H1 (cell line): ENCODE results near the gene COL26A1. TPM values are rescaled to one million over a fixed set of nuclear protein-coding genes. Genes with fewer than 3 reads are reported as not detected.

Experiments
- CTCF ChIA-PET: fragments of 300-600 bp; sonication (Branson Sonifier 250); formaldehyde crosslinking; loops from one replicate; lab custom pipeline; 2021; ENCODE audit not compliant: partially characterized antibody; lab: Charles Lee
- POLR2A ChIA-PET: fragments of 300-600 bp; sonication (Branson Sonifier 250); formaldehyde crosslinking; loops from one replicate; lab custom pipeline; 2021; ENCODE audit warnings: inconsistent platforms; ENCODE audit not compliant: partially characterized antibody; lab: Charles Lee
- DNase-seq, 2 experiments: peaks; one replicate each; pipeline versions ENCODE4 v3.0.0 to v3.0.0-alpha.2; 2010 to 2022; ENCODE audit warnings: low spot score in 2 of 2, low read depth in 1 of 2, mixed read lengths in 1 of 2
- FAIRE-seq: peaks from 2 replicates; lab custom pipeline; 2011; peaks lifted over from hg19 to GRCh38; lab: Jason Lieb, UNC
- H2AFZ ChIP-seq: 2 replicates; pipeline ENCODE4 v1.8.1; 2012; ENCODE audit warnings: low read length, inconsistent platforms
- H2AK5ac ChIP-seq: 2 replicates; pipeline ENCODE4 v1.6.1; 2013; ENCODE audit warnings: low read depth, low read length
- H2BK120ac ChIP-seq: replicated peaks from 2 replicates; pipeline ENCODE3; 2013; ENCODE audit warnings: low read depth, low read length, inconsistent platforms
- H2BK12ac ChIP-seq: 2 replicates; pipeline ENCODE4 v1.6.1; 2013; ENCODE audit warnings: low read depth, low read length
- H2BK15ac ChIP-seq: 2 replicates; pipeline ENCODE4 v1.6.1; 2013; ENCODE audit warnings: low read length
- H2BK20ac ChIP-seq: 2 replicates; pipeline ENCODE4 v1.6.1; 2013; ENCODE audit warnings: low read length
- H2BK5ac ChIP-seq: 2 replicates; pipeline ENCODE4 v1.6.1; 2013; ENCODE audit warnings: low read depth, low read length
- H3K14ac ChIP-seq: 2 replicates; pipeline ENCODE4 v1.6.1; 2013; ENCODE audit warnings: inconsistent platforms; ENCODE audit not compliant: insufficient read length
- H3K18ac ChIP-seq: 2 replicates; pipeline ENCODE4 v1.6.1; 2013; ENCODE audit warnings: low read length; ENCODE audit errors: extremely low read depth
- H3K23ac ChIP-seq: 2 replicates; pipeline ENCODE4 v1.6.1; 2013; ENCODE audit warnings: inconsistent platforms; ENCODE audit not compliant: insufficient read length
- H3K23me2 ChIP-seq: 2 replicates; pipeline ENCODE4 v1.6.1; 2013; ENCODE audit warnings: low read depth, low read length
- H3K27ac ChIP-seq: 2 replicates; pipeline ENCODE4 v1.6.1; 2011; ENCODE audit warnings: low read depth, low read length, inconsistent platforms
- H3K27me3 ChIP-seq, 4 experiments: replicated peaks in 1 of 4; 1 replicate in 1 of 4; 2 replicates in 3 of 4; pipeline versions ENCODE4 v1.6.1 to v1.8.1; 2011 to 2013; ENCODE audit warnings: low read length in 3 of 4, mild to moderate bottlenecking in 3 of 4, inconsistent platforms in 2 of 4, mixed read lengths in 2 of 4, moderate library complexity in 1 of 4; ENCODE audit not compliant: control insufficient read depth in 3 of 4, insufficient read depth in 3 of 4; ENCODE audit errors: extremely low read depth in 1 of 4
- H3K36me3 ChIP-seq, 4 experiments: 2 replicates each; pipeline versions ENCODE4 v1.6.1 to v1.8.1; 2011 to 2013; ENCODE audit warnings: mild to moderate bottlenecking in 4 of 4, low read length in 3 of 4, moderate library complexity in 2 of 4, control low read depth in 1 of 4, inconsistent platforms in 1 of 4; ENCODE audit not compliant: insufficient read depth in 4 of 4, control insufficient read depth in 2 of 4
- H3K4ac ChIP-seq: replicated peaks from 2 replicates; pipeline ENCODE3; 2013; ENCODE audit warnings: low read length, low read depth, mixed read lengths, inconsistent platforms; ENCODE audit not compliant: insufficient read length
- H3K4me1 ChIP-seq, 4 experiments: replicated peaks in 1 of 4; 1 replicate in 1 of 4; 2 replicates in 3 of 4; pipeline versions ENCODE4 v1.6.1 to v1.8.1; 2011 to 2013; ENCODE audit warnings: low read length in 3 of 4, inconsistent platforms in 2 of 4, mixed read lengths in 1 of 4; ENCODE audit not compliant: insufficient read depth in 4 of 4, control insufficient read depth in 3 of 4
- H3K4me2 ChIP-seq, 2 experiments: 2 replicates each; pipeline versions ENCODE4 v1.6.1 to v1.8.1; 2011 to 2013; ENCODE audit warnings: low read depth in 2 of 2, low read length in 2 of 2, control low read depth in 1 of 2, inconsistent platforms in 1 of 2, mild to moderate bottlenecking in 1 of 2; ENCODE audit not compliant: insufficient read depth in 1 of 2
- H3K4me3 ChIP-seq, 4 experiments: fragments of 200-600, 300-600 bp in 1 of 4; sonication (generic), shearing (Covaris generic), sonication (Bioruptor Twin) in 1 of 4; 2 replicates each; pipeline versions ENCODE4 v1.5.1 to v1.8.1; 2011 to 2016; ENCODE audit warnings: low read length in 4 of 4, low read depth in 3 of 4, control low read depth in 2 of 4, inconsistent platforms in 2 of 4, mild to moderate bottlenecking in 2 of 4, mixed read lengths in 1 of 4, moderate library complexity in 1 of 4; ENCODE audit not compliant: insufficient read depth in 2 of 4; ENCODE audit errors: extremely low read depth in 1 of 4
- H3K56ac ChIP-seq: replicated peaks from 2 replicates; pipeline ENCODE3; 2013; ENCODE audit warnings: low read depth, mild to moderate bottlenecking, mixed read lengths, low read length, inconsistent platforms; ENCODE audit not compliant: insufficient read length
- H3K79me1 ChIP-seq: 2 replicates; pipeline ENCODE4 v1.6.1; 2013; ENCODE audit warnings: low read depth, low read length, control low read depth
- H3K79me2 ChIP-seq, 2 experiments: 2 replicates each; pipeline versions ENCODE4 v1.6.1 to v1.8.1; 2012 to 2013; ENCODE audit warnings: low read length in 2 of 2, mild to moderate bottlenecking in 2 of 2, inconsistent platforms in 1 of 2; ENCODE audit not compliant: insufficient read depth in 2 of 2, control insufficient read depth in 1 of 2
- H3K9ac ChIP-seq, 4 experiments: replicated peaks in 1 of 4; 1 replicate in 1 of 4; 2 replicates in 3 of 4; pipeline versions ENCODE4 v1.6.1 to v1.8.1; 2011 to 2013; ENCODE audit warnings: low read depth in 3 of 4, low read length in 3 of 4, control low read depth in 2 of 4, mild to moderate bottlenecking in 2 of 4, moderate library complexity in 2 of 4, inconsistent platforms in 1 of 4; ENCODE audit errors: extremely low read depth in 1 of 4
- H3K9me3 ChIP-seq, 2 experiments: 2 replicates each; pipeline versions ENCODE4 v1.6.1 to v1.8.1; 2012 to 2013; ENCODE audit warnings: mild to moderate bottlenecking in 2 of 2, moderate library complexity in 2 of 2, control low read depth in 1 of 2, inconsistent platforms in 1 of 2, low read depth in 1 of 2, low read length in 1 of 2, mixed read lengths in 1 of 2; ENCODE audit not compliant: insufficient read depth in 2 of 2
- H4K20me1 ChIP-seq, 2 experiments: replicated peaks in 1 of 2; 2 replicates each; pipeline versions ENCODE3 to v1.8.1; 2011 to 2013; ENCODE audit warnings: inconsistent platforms in 2 of 2, low read length in 2 of 2, mild to moderate bottlenecking in 1 of 2; ENCODE audit not compliant: insufficient read depth in 2 of 2, control insufficient read depth in 1 of 2
- H4K5ac ChIP-seq: 2 replicates; pipeline ENCODE4 v1.6.1; 2013; ENCODE audit warnings: low read length, low read depth, mixed read lengths, inconsistent platforms; ENCODE audit not compliant: insufficient read length
- H4K8ac ChIP-seq: 2 replicates; pipeline ENCODE4 v1.8.0; 2013; ENCODE audit warnings: mild to moderate bottlenecking, moderate library complexity, low read length, inconsistent platforms; ENCODE audit not compliant: insufficient read depth; ENCODE audit errors: extremely low read depth
- H4K91ac ChIP-seq: replicated peaks from 2 replicates; pipeline ENCODE3; 2013; ENCODE audit warnings: low read length, mixed read lengths, inconsistent platforms; ENCODE audit not compliant: insufficient read length
- CREB1 ChIP-seq: IDR thresholded peaks from 2 replicates; pipeline ENCODE4 v1.6.1; 2012; ENCODE audit warnings: inconsistent platforms
- CTBP2 ChIP-seq: IDR thresholded peaks from 2 replicates; pipeline ENCODE4 v1.7.0; 2011; ENCODE audit warnings: borderline replicate concordance, mild to moderate bottlenecking, moderate library complexity, mixed read lengths, low read length; ENCODE audit not compliant: insufficient read depth, insufficient read length
- EP300 ChIP-seq, 2 experiments: IDR thresholded peaks; 1 replicate in 1 of 2; 2 replicates in 1 of 2; pipeline ENCODE4 v1.6.1; 2011 to 2012; ENCODE audit warnings: low read depth in 2 of 2, low read length in 2 of 2, mild to moderate bottlenecking in 2 of 2, borderline replicate concordance in 1 of 2, inconsistent platforms in 1 of 2, moderate library complexity in 1 of 2
- JUN ChIP-seq: IDR thresholded peaks from 2 replicates; pipeline ENCODE4 v1.6.1; 2011; ENCODE audit warnings: low read depth, mild to moderate bottlenecking, improper control_type of control experiment, low read length
- KDM4A ChIP-seq: IDR thresholded peaks from one replicate; pipeline ENCODE4 v1.7.1; 2012; ENCODE audit warnings: low read depth, mild to moderate bottlenecking, moderate library complexity, low read length, inconsistent platforms; ENCODE audit not compliant: severe bottlenecking
- RXRA ChIP-seq: IDR thresholded peaks from 2 replicates; pipeline ENCODE4 v1.6.1; 2011; ENCODE audit warnings: low read depth, mild to moderate bottlenecking, low read length, moderate library complexity; ENCODE audit not compliant: insufficient read depth
- SIN3A ChIP-seq, 2 experiments: IDR thresholded peaks in 1 of 2; conservative IDR thresholded peaks in 1 of 2; 2 replicates each; pipeline ENCODE4 v1.6.1; 2011 to 2012; ENCODE audit warnings: low read length in 2 of 2, improper control_type of control experiment in 1 of 2, low read depth in 1 of 2, mild to moderate bottlenecking in 1 of 2
- YY1 ChIP-seq: IDR thresholded peaks from 2 replicates; pipeline ENCODE4 v1.6.1; 2011; ENCODE audit warnings: low read depth, mild to moderate bottlenecking, low read length
- WGBS, 2 experiments: shearing (Covaris generic) in 1 of 2; methylation state at CpG; one replicate each; pipeline versions ENCODE4 v1.1.6 to v1.1.7; 2013 to 2015; ENCODE audit warnings: low lambda C conversion rate in 2 of 2, mixed read lengths in 2 of 2, inconsistent platforms in 1 of 2, low coverage in 1 of 2, missing lambda C conversion rate in 1 of 2; ENCODE audit not compliant: insufficient replicate concordance in 2 of 2, insufficient coverage in 1 of 2, insufficient read length in 1 of 2; ENCODE audit errors: extremely low coverage in 1 of 2, missing lambda C conversion rate in 1 of 2; 5-methylcytosine and 5-hydroxymethylcytosine counted together
- polyA plus RNA-seq, 7 experiments: library from polyadenylated mRNA; depleted of rRNA in 3 of 7; stranded (reverse) in 5 of 7; unstranded in 2 of 7; fragments of >200 nt in 5 of 7; fragments of 200-250 nt in 2 of 7; gene quantifications; 1 replicate in 5 of 7; 2 replicates in 1 of 7; 4 replicates in 1 of 7; pipeline versions ENCODE4 v1.2.1 to v1.2.3, GENCODE V29; 2011 to 2013; ENCODE audit warnings: missing spikeins in 2 of 7, mixed read lengths in 2 of 7
- total RNA-seq: library from RNA; stranded (reverse); fragmentation: NEBNext Ultra II Directional; extraction: Animal tissue kit (Norgen Biotek cat#: 25700); gene quantifications from 2 replicates; pipeline ENCODE4 v1.2.1, GENCODE V29; 2021

COL26A1 gene
- total and polyA plus RNA-seq, 2 of the 8 experiments (the other 6 are each of a cell fraction or from before 2014, with no cell fraction given) = 51.1 to 68.8 TPM

GRCh38 chr7:101534015-101534803 is 171.5 kb downstream of the COL26A1 start:
- H3K79me1 ChIP-seq = 0 out of 2 replicates have a peak, but pooled peaks cover 4% of the 10 kb centered on the region
- FAIRE-seq = no peak
- no peak overlapping the region for H2AFZ ChIP-seq
- no peak for TF ChIP-seq CREB1
- no peak for TF ChIP-seq KDM4A
- TF ChIP-seq RXRA = no peak
- TF ChIP-seq JUN = no peak
- TF ChIP-seq EP300 (IDR thresholded peaks at IDR 0.05; ENCODE audit: borderline replicate concordance in 1 of 2, low read depth in 2 of 2, low read length in 2 of 2) = no peak
- TF ChIP-seq CTBP2 = no peak
- no peak for TF ChIP-seq SIN3A (conservative IDR thresholded peaks at IDR 0.05 in 1 of 2, IDR thresholded peaks at IDR 0.05 in 1 of 2; ENCODE audit: low read depth in 1 of 2, low read length in 2 of 2)
- no peak for TF ChIP-seq YY1
- 89% methylated on average over 8 of the region's 8 CpGs; no CpG with 5 or more reads in 1 of the 2 experiments for WGBS, 2 experiments
- DNase-seq = no peak
- no peak overlapping the region for H2BK5ac ChIP-seq
- H2BK20ac ChIP-seq = no peak overlapping the region
- CTCF ChIA-PET = interaction anchor here (0.7 to 1.2 kb wide), 4 partner anchors 9 to 28 kb away, joined by 3 to 4 read pairs (median 4); no protein-coding TSS in a partner anchor
- no peak overlapping the region for H2AK5ac ChIP-seq
- no peak overlapping the region for H3K56ac ChIP-seq
- POLR2A ChIA-PET = interaction anchor here (1.8 kb wide), 1 partner anchor 26 kb away, joined by 5 read pairs; no protein-coding TSS in a partner anchor
- H4K20me1 ChIP-seq = peaks cover 0 to 5% of the 10 kb centered on the region in 2 experiments
- H2BK120ac ChIP-seq = no peak overlapping the region
- no peak overlapping the region for H3K23ac ChIP-seq
- no peak overlapping the region; a peak in 1 of 7 replicates for H3K9ac ChIP-seq
- H3K79me2 ChIP-seq = no peaks in the 10 kb centered on the region
- no peak overlapping the region for H3K4me3 ChIP-seq
- H3K4me1 ChIP-seq = no peaks in the 10 kb centered on the region; a peak in 2 of 7 replicates
- H2BK15ac ChIP-seq = no peak overlapping the region
- no peaks in the 10 kb centered on the region for H3K9me3 ChIP-seq
- no peaks in the 10 kb centered on the region for H3K27me3 ChIP-seq
- H4K91ac ChIP-seq = no peak overlapping the region
- H3K4ac ChIP-seq = no peak overlapping the region
- no peak overlapping the region for H2BK12ac ChIP-seq
- no peaks in the 10 kb centered on the region; the same call in 1 of the 2 replicates for H3K23me2 ChIP-seq
- no peak overlapping the region for H3K18ac ChIP-seq
- no peak overlapping the region for H3K14ac ChIP-seq
- no peak overlapping the region for H3K27ac ChIP-seq
- no peak overlapping the region for H4K8ac ChIP-seq
- no peak overlapping the region for H4K5ac ChIP-seq
- H3K36me3 ChIP-seq = no peaks in the 10 kb centered on the region
- no peak overlapping the region for H3K4me2 ChIP-seq
